ENCODE results near the gene CEP55.

The CEP55 gene

GRCh38 chr10:93471110-93471651 is 25.2 kb upstream of the CEP55 start:
- no peak overlapping the region for H3K9ac ChIP-seq (ENCODE audit: low read depth, low read length)
- peak overlapping the region; percentile 73 for H3K27ac ChIP-seq (ENCODE audit: low read depth, low read length)
- H3K9me3 ChIP-seq (ENCODE audit: insufficient read depth, low read depth, low read length): no peaks in the 10 kb centered on the region
- H3K27me3 ChIP-seq (ENCODE audit: insufficient read depth, low read length): no peaks in the 10 kb centered on the region
- H3K36me3 ChIP-seq (ENCODE audit: insufficient read depth, low read length): no peaks in the 10 kb centered on the region
- 73% methylated on average over 5 of the region's 5 CpGs for WGBS
- H3K4me1 ChIP-seq (ENCODE audit: insufficient read depth, low read length): peaks cover 15% of the 10 kb centered on the region
- no peak overlapping the region for H3K4me3 ChIP-seq (ENCODE audit: low read length)

- H3K9ac ChIP-seq (ENCODE audit: low read depth, low read length): no peak overlapping the region
- no peak overlapping the region for H3K4me3 ChIP-seq (ENCODE audit: low read length)
- 97% methylated on average over 2 of the region's 2 CpGs for WGBS
- peaks cover 15% of the 10 kb centered on the region for H3K4me1 ChIP-seq (ENCODE audit: insufficient read depth, low read length)
- no peak overlapping the region for H3K27ac ChIP-seq (ENCODE audit: low read depth, low read length)
- H3K9me3 ChIP-seq (ENCODE audit: insufficient read depth, low read depth, low read length): no peaks in the 10 kb centered on the region
- H3K27me3 ChIP-seq (ENCODE audit: insufficient read depth, low read length): no peaks in the 10 kb centered on the region
- H3K36me3 ChIP-seq (ENCODE audit: insufficient read depth, low read length): no peaks in the 10 kb centered on the region
Measured at GRCh38 chr10:93473161-93473560, 23.3 kb upstream of the CEP55 start.

- Histone ChIP-seq H3K36me3 (ENCODE audit: insufficient read depth, low read length) (no peaks in the 10 kb centered on the region), H3K9me3 (ENCODE audit: insufficient read depth, low read depth, low read length) (no peaks in the 10 kb centered on the region), H3K27ac (ENCODE audit: low read depth, low read length) (no peak overlapping the region), H3K9ac (ENCODE audit: low read depth, low read length) (no peak overlapping the region), H3K4me1 (ENCODE audit: insufficient read depth, low read length) (peaks cover 15% of the 10 kb centered on the region), H3K27me3 (ENCODE audit: insufficient read depth, low read length) (no peaks in the 10 kb centered on the region), H3K4me3 (ENCODE audit: low read length) (no peak overlapping the region)
- 74% methylated on average over 7 of the region's 7 CpGs for WGBS
Measured at GRCh38 chr10:93473804-93474472, 22.5 kb upstream of the CEP55 start.

- no peaks in the 10 kb centered on the region for H3K27me3 ChIP-seq (ENCODE audit: insufficient read depth, low read length)
- no peak overlapping the region for H3K27ac ChIP-seq (ENCODE audit: low read depth, low read length)
- 96% methylated on average over 2 of the region's 2 CpGs for WGBS
- H3K9me3 ChIP-seq (ENCODE audit: insufficient read depth, low read depth, low read length): no peaks in the 10 kb centered on the region
- H3K4me1 ChIP-seq (ENCODE audit: insufficient read depth, low read length): peaks cover 21% of the 10 kb centered on the region
- no peaks in the 10 kb centered on the region for H3K36me3 ChIP-seq (ENCODE audit: insufficient read depth, low read length)
- no peak overlapping the region for H3K9ac ChIP-seq (ENCODE audit: low read depth, low read length)
- no peak overlapping the region for H3K4me3 ChIP-seq (ENCODE audit: low read length)
Measured at GRCh38 chr10:93475227-93475626, 21.2 kb upstream of the CEP55 start.

- Histone ChIP-seq H3K27ac (ENCODE audit: low read depth, low read length) (no peak overlapping the region), H3K27me3 (ENCODE audit: insufficient read depth, low read length) (no peaks in the 10 kb centered on the region), H3K36me3 (ENCODE audit: insufficient read depth, low read length) (no peaks in the 10 kb centered on the region), H3K4me1 (ENCODE audit: insufficient read depth, low read length) (peaks cover 18% of the 10 kb centered on the region), H3K9me3 (ENCODE audit: insufficient read depth, low read depth, low read length) (no peaks in the 10 kb centered on the region), H3K4me3 (ENCODE audit: low read length) (no peak overlapping the region), H3K9ac (ENCODE audit: low read depth, low read length) (no peak overlapping the region)
- 77% methylated on average over 1 of the region's 2 CpGs for WGBS
Measured at GRCh38 chr10:93475871-93476270, 20.5 kb upstream of the CEP55 start.

GRCh38 chr10:93476756-93477155 is 19.7 kb upstream of the CEP55 start:
- no peaks in the 10 kb centered on the region for H3K36me3 ChIP-seq (ENCODE audit: insufficient read depth, low read length)
- no peak overlapping the region for H3K9ac ChIP-seq (ENCODE audit: low read depth, low read length)
- peaks cover 4% of the 10 kb centered on the region; the same call in 1 of the 2 replicates for H3K27me3 ChIP-seq (ENCODE audit: insufficient read depth, low read length)
- H3K27ac ChIP-seq (ENCODE audit: low read depth, low read length): no peak overlapping the region
- H3K4me1 ChIP-seq (ENCODE audit: insufficient read depth, low read length): peaks cover 13% of the 10 kb centered on the region; the same call in 1 of the 2 replicates
- H3K9me3 ChIP-seq (ENCODE audit: insufficient read depth, low read depth, low read length): no peaks in the 10 kb centered on the region
- no peak overlapping the region for H3K4me3 ChIP-seq (ENCODE audit: low read length)
- WGBS: 94% methylated on average over 2 of the region's 2 CpGs

- H3K27ac ChIP-seq (ENCODE audit: low read depth, low read length): no peak overlapping the region
- peaks cover 10% of the 10 kb centered on the region; the same call in 1 of the 2 replicates for H3K4me1 ChIP-seq (ENCODE audit: insufficient read depth, low read length)
- no peaks in the 10 kb centered on the region for H3K36me3 ChIP-seq (ENCODE audit: insufficient read depth, low read length)
- H3K4me3 ChIP-seq (ENCODE audit: low read length): no peak overlapping the region
- no peak overlapping the region for H3K9ac ChIP-seq (ENCODE audit: low read depth, low read length)
- H3K27me3 ChIP-seq (ENCODE audit: insufficient read depth, low read length): peaks cover 4% of the 10 kb centered on the region; the same call in 1 of the 2 replicates
- 74% methylated on average over 6 of the region's 6 CpGs for WGBS
- no peaks in the 10 kb centered on the region for H3K9me3 ChIP-seq (ENCODE audit: insufficient read depth, low read depth, low read length)
Measured at GRCh38 chr10:93478873-93479272, 17.5 kb upstream of the CEP55 start.

- 37% methylated on average over 7 of the region's 7 CpGs for WGBS
- Histone ChIP-seq H3K27me3 (ENCODE audit: insufficient read depth, low read length) (peaks cover 4% of the 10 kb centered on the region; the same call in 1 of the 2 replicates), H3K27ac (ENCODE audit: low read depth, low read length) (no peak overlapping the region), H3K4me3 (ENCODE audit: low read length) (peak overlapping the region; percentile 76), H3K9me3 (ENCODE audit: insufficient read depth, low read depth, low read length) (no peaks in the 10 kb centered on the region), H3K36me3 (ENCODE audit: insufficient read depth, low read length) (no peaks in the 10 kb centered on the region), H3K9ac (ENCODE audit: low read depth, low read length) (peak overlapping the region; percentile 55; the same call in 1 of the 2 replicates), H3K4me1 (ENCODE audit: insufficient read depth, low read length) (peaks cover 10% of the 10 kb centered on the region; the same call in 1 of the 2 replicates)
Measured at GRCh38 chr10:93481637-93482144, 14.7 kb upstream of the CEP55 start.

GRCh38 chr10:93482145-93482834 is 14.1 kb upstream of the CEP55 start, which contains the start of gene MYOF:
TSS of gene MYOF (minus strand) at chr10:93482334. CDS start at chr10:93482194, 140 bp downstream.
- H3K4me3 ChIP-seq (ENCODE audit: low read length): peak within 1 kb of the TSS; percentile 76
- H3K27ac ChIP-seq (ENCODE audit: low read depth, low read length): peak within 1 kb of the TSS; percentile 1; the same call in 1 of the 2 replicates
- no peaks in the 10 kb centered on the region for H3K9me3 ChIP-seq (ENCODE audit: insufficient read depth, low read depth, low read length)
- peak within 1 kb of the TSS; percentile 55; the same call in 1 of the 2 replicates for H3K9ac ChIP-seq (ENCODE audit: low read depth, low read length)
- no peaks in the 10 kb centered on the region for H3K36me3 ChIP-seq (ENCODE audit: insufficient read depth, low read length)
- 1% methylated on average over 24 of the region's 27 CpGs for WGBS
- H3K4me1 ChIP-seq (ENCODE audit: insufficient read depth, low read length): peaks cover 10% of the 10 kb centered on the region; the same call in 1 of the 2 replicates
- H3K27me3 ChIP-seq (ENCODE audit: insufficient read depth, low read length): peaks cover 4% of the 10 kb centered on the region; the same call in 1 of the 2 replicates

GRCh38 chr10:93485690-93486089 is 10.7 kb upstream of the CEP55 start:
- Histone ChIP-seq H3K36me3 (ENCODE audit: insufficient read depth, low read length) (no peaks in the 10 kb centered on the region), H3K9ac (ENCODE audit: low read depth, low read length) (no peak overlapping the region), H3K4me1 (ENCODE audit: insufficient read depth, low read length) (0 out of 2 replicates have a peak, but pooled peaks cover 3% of the 10 kb centered on the region), H3K4me3 (ENCODE audit: low read length) (no peak overlapping the region), H3K9me3 (ENCODE audit: insufficient read depth, low read depth, low read length) (no peaks in the 10 kb centered on the region), H3K27me3 (ENCODE audit: insufficient read depth, low read length) (peaks cover 4% of the 10 kb centered on the region; the same call in 1 of the 2 replicates), H3K27ac (ENCODE audit: low read depth, low read length) (no peak overlapping the region)
- WGBS: 47% methylated on average over 1 of the region's 1 CpG

All from HUES64 (cell line).